ENCODE data around the gene TACSTD2.
A peak's percentile ranks its signal among the peaks of the same experiment; 100 is the strongest.
"Not testable (repeated sequence)": the region's sequence is repeated elsewhere in the genome, so short reads cannot be mapped to it uniquely, and the experiment has no call there.

The TACSTD2 gene

DNA sequence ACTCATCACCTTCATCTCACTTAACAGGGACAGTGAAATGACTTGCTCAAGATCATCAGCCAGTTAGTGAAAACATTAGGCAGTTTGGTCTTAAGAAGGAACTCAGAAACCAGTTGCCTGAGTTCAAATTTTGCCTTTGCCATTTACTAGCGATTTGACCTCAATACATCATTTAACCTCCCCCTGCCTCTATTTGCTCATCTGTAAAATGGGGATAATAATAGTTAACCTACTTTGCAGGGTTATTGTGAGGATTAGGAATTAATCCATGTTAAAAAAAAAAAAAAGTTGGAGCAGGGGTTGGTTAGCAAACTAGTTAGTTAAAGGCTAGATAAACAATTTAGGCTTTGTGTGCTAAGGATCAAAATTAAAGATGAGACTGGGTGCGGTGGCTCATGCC is 10.6 kb upstream of the TACSTD2 start:
- no peak for DNase-seq (ENCODE audit: low spot score)

DNA sequence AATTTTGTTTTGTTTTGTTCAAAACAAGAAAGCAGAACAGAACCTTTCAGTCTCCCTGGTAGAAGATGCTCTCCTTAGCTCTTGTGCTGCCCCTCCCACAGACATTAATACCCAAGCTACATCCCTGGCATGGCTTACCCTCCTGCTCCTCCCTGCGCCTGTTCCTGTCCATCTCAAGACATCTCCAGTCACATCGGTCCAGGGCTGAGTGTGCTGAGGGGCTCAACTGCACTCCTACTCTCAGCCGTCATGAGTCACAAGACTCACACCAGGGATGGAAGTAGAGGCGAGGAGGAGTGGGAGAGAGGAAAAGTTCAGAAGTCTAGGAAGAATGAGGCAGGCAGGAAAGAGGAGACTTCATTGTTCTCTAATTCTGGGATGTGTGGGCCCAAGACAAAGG is 9.2 kb upstream of the TACSTD2 start:
- no peak for DNase-seq (ENCODE audit: low spot score)

DNA sequence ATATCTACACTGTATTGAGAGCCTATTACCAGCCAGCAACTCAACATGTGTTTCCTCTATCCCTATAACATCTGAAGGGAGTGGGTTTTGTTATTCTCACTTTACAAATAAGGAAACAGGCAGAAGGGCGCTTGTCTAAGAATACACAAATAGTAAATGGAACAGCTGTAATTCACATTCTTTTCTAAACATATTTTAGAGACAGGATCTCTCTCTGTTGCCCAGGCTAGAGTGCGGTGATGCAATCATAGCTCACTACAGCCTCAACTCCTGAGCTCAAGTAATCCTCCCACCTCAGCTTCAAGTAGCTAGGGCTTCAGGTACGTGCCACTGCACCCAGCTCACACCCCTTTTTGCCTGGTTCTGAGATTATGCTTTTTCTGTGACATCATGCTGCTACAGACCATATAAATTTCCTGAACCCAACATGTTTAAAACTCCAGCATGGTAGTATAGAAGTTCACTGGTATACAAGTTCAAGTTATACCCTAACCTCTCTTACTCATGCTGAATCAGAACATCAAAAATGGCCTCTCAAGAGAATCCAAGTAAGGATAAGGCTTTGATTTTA is 8.6 kb upstream of the TACSTD2 start:
- DNase-seq (ENCODE audit: low spot score), result no peak

DNA sequence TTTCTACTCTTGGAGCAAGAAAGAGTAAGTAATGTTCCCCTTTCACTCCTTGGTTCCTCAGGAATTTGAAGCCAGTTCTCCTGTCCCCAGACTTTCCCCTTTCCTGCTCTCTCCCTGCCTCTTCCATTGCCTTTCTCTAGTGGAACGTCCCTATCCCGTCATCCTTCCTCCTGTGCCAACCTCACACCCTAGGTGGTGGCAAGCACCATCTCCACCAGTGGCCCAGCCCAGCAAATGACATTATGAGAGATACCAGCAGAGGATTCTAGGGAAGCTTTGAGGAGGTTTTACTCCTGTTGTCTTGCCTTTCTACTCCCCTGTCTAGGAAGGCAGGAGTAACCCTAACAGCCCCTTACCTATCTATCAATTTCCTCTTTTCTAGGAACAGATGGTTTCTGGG is 8.1 kb upstream of the TACSTD2 start:
- no peak for DNase-seq (ENCODE audit: low spot score)

DNA sequence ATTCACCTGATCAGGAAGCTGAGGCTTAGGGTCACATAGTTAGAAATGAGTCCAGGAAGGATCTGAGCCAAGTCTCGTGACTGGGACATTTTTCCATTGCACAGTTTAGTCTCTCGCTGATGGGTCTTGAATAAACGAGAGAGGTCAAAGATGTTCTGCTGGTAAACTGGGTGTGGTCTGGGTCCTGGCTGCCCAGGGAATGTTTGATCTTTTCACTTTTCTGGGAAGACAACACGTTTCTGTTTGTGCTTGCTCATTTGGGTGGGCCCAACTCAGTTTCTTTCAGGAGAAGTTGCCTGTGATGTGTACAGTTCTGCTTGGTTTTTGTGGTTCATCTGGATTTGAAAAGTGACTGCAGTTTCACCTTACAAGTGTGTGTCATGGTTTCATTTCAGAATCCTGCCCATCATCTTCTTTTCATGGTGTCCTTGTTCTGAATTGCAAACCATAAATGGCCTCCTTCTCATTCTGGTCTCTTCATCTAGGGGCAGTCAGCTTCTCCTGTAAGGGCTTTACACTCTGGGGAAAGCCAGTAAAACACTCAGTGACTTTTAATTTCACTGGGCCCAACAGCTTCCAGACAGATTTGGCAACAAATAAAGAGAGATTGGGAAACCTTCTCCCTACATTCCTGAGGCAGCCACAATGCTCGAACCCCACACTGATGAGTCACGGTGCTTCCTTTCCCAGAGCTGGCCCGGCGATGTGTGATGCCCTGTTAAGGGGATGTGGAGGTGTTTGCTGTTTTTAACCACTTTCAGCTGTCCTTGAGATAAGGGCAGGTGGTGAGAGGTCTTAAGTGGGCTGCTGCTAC is 7.2 kb upstream of the TACSTD2 start:
- DNase-seq (ENCODE audit: low spot score), result no peak

DNA sequence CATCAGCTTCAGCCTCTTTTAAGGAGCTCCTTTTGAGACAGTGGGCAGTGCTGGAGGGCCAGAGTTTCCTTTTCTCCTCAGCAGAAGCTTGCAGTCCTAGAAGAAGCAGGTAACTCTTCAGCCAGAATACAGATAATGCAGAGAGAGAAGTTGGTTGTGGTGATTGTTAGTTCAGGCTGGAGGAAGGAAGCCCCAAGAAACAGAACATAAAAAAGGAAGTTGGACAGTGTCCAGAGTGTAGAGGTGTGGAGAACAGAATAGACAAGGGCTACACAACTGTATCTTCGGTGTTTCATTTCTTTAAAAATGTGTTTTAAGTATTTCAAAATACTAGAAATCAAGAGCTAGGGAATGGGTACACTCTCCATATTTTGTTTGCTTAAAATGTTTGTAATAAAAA is 6.4 kb upstream of the TACSTD2 start:
- no peak for DNase-seq (ENCODE audit: low spot score)

DNA sequence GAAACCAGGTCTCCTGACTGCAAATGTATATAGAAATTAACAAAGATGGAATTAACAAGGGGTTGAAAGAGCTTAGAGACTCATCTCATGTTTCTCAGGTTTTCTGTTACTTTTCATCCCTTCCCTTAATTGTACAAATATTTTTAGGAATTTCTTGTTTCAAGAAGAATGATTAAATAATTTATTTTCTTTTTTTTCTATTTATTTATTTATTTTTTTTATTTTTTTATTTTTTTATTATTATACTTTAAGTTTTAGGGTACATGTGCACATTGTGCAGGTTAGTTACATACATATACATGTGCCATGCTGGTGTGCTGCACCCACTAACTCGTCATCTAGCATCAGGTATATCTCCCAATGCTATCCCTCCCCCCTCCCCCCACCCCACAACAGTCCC is 5.1 kb upstream of the TACSTD2 start:
- DNase-seq (ENCODE audit: low spot score), result not testable (repeated sequence)

DNA sequence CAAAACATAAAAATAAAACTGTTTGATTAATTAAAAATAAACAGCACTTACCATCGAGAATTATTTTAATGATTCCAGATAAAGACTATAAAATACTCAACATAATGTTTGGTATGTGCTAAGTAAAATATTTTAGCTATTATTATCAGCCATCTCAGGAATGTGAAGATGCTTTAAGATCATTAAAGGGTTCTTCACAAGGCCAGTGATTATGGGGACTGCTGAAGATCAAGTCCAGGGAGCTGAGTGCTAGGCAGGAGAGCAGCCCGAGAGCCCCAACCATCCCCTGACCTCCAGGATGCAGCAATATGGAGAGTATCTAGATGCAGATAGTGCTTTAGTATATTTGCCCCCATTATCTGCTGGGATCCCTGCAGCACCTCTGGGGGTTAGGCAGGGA is 4.6 kb upstream of the TACSTD2 start:
- no peak for DNase-seq (ENCODE audit: low spot score)

DNA sequence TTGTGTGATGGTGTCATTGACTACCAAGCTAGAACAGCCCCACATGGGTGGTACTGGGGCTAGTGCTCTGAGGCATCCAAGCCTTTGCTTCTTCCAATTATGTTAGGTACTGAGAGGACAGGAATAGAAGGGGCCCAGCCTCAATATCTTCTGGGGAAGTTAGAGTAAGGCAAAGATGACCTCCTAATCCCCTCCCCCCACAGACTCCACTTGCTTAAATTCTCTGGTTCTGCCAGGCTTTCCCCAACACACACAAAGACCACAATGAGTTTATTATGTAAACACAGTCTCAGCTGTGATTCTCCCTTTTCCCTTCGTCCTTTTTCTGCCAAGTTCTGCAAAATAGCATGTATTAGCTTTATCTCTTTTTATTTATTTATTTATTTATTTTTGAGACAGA is 3.1 kb upstream of the TACSTD2 start:
- DNase-seq (ENCODE audit: low spot score), result peak; percentile 81

DNA sequence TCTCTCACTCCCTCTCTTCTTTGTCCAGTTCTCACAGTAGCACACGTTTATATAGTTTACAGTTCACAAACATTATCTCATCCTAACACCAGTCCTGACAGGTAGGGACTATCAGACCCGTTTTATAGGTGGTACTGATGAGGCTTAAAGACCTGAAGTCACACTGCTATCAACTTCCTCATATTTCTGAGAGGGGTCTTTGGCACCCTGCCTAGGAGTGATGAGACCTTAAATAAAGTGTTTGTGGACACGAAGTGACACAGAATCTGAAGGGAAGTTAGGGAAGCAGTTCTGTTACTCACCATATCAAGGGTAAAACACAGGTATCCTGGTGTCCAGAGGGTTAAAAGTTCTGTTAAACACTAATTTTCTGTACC is 590 bp upstream of the TACSTD2 start:
- DNase-seq (ENCODE audit: low spot score), result no peak

DNA sequence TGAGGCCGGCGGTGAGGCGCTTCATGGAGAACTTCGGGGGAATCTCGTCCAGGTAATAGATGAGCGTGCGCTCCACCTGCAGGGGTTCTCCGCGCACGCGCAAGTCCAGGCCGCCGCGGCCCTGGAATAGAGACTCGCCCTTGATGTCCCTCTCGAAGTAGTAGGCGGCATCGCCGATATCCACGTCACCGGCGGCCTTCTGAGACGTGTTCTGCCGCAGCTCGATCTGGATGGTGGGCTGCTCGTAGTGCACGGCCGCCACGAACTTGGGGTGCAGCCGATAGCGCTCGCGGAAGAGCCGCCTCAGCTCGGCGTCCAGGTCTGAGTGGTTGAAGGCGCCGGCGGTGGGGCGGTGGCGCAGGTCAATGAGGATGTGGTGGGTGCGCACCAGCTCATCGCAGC is 726 bp downstream of the TACSTD2 start:
- DNase-seq (ENCODE audit: low spot score), result no peak

DNA sequence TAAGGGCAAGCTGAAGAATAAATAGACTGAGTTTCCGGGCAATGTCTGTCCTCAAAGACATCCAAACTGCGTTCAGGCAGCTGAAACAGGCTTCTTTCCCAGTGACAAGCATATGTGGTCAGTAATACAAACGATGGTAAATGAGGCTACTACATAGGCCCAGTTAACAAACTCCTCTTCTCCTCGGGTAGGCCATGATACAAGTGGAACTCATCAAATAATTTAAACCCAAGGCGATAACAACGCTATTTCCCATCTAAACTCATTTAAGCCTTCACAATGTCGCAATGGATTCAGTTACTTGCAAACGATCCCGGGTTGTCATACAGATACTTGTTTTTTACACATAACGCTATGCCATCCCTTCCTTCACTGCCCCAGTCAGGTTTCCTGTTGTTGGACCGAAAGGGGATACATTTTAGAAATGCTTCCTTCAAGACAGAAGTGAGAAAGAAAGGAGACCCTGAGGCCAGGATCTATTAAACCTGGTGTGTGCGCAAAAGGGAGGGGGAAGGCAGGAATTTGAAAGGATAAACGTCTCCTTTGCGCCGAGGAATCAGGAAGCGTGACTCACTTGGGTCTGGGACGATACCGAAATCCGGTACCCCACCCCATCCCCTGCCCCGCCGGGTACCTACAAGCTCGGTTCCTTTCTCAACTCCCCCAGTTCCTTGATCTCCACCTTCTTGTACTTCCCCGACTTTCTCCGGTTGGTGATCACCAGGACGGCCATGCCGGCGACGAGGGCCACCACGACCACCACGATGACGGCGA is 1.3 kb downstream of the TACSTD2 start:
- DNase-seq (ENCODE audit: low spot score), result no peak

DNA sequence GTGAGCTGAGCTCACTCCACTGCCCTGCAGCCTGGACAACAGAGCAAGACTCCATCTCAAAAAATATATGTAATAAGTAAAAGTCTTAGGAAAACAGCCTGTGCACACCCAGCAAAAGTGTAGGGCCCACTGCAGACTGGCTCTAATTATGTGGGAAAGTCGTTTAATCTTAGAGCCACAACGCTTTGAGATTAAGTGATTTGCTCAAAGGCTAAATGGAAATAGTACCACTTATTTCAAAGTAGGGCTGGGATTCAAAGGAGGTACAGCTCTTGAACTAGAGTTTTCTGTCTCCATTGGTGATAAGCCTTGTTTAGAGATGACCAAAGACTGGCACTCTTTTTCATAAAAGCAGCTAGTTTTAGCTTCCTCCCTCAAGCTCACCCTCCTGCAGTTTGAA is 2.2 kb downstream of the TACSTD2 start:
- DNase-seq (ENCODE audit: low spot score), result no peak

DNA sequence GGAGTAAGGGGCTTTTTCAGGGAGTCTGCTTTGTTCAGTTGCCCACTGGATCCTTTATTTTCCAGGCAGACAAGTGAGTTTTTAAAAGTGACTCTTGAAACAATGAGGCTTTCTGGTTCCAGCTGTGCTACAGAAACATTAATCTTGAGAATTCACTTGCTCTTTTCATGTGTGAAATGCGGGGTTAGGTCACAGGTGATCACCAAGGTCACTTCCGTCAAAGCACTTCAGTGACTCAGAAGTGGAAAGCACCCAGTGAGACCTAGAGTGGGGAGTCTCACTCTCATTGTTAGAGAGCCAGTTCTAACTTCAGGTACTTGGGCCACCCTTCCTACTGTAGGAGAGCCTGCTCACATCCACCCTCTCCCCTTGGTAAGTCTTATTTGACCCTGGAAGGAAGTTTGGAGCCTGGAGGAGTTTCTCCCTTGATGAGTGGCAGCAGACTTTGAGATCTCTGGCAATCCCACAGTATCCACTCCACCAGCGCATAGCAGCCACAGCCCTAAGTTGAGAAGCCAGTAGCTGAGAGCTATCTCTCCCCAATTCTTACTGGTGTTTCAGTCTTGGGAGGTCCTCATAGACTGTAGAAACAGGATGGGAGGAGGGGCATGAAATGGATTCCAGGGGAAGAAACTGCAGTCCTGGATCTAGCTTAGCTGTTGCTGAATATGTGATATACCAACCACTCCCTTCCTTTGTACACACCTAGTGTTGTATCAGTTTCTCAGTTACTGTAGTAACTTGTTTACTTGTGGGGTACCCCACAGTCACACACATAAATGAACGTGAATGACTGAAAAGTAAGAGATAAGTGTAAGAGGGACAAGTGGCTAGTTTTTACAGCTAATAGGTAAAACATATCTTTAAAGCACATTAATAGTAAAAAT is 3.1 kb downstream of the TACSTD2 start:
- DNase-seq (ENCODE audit: low spot score), result no peak

DNA sequence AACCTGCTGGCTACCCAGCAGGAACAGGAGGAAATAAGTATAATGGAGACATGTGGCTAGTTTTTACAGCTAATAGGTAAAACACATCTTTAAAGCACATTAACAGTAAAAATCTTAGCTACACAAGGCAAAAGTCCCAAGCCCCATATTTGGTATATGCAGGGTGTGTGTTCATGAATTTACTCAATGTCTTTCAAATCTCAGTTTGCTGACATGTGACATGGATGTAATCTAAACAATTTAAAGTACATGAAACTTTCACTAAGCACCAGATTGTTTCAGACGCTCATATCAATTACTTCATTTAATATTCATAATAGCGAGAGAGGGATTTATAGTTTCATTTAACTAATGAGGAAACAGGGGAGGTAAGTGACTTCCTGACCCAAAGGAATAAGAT is 3.9 kb downstream of the TACSTD2 start:
- no peak for DNase-seq (ENCODE audit: low spot score)

DNA sequence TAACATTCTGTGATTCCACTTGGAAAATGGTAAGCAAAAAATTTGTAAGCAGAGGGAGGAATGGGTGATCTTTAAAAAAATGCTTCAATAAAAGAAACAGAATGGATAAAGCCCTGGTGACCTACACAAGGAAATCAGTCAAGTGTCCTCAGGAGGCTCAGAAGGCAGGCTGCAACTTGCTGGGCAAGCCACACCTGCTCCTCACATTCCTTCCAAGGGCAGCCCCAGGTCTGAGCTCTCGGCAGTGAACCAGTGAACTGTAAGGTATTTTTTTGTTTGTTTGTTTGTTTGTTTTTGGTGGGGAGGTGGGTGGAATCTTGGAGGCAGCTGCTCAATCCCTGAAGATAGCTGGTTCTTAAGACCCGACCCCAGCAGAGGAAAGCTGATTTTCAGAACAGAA is 4.4 kb downstream of the TACSTD2 start:
- no peak for DNase-seq (ENCODE audit: low spot score)

DNA sequence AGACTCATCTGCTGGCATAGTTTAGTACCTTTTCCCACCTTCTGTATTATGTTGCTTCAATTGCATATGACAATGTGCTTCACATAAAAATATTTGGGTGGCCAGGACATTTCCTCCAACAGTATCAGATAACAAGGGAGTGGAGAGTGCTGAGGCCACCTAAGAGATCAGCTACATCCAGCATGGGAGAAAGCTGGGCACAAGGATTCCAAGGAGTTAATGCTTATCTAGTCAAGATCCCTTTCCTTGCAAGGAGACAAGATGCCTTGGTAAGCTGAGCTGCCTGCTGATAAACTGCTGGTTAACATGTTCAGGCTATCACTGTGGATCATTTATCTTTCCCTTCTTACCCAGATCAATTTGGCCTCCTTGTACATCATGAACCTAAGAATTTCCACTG is 5.4 kb downstream of the TACSTD2 start:
- DNase-seq (ENCODE audit: low spot score), result no peak

DNA sequence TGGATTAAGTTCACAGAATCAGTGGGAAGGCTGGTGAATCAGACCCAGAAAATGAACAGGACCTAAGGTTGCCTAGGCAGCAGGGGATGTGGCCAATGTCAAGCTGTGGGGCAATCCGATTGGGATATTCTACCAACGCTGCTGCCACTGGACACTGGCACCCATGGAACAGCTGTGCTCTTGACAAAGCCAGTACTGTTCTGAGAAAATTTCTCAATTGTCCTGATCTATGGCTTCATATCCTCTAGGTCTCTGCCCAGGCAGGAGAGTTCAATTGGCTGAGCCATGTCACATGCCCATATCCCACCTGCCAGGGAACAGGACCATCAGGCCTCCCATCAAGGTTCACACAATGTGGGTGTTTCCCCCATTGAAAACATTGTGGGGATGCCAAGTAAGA is 6.2 kb downstream of the TACSTD2 start:
- DNase-seq (ENCODE audit: low spot score), result peak; percentile 60

DNA sequence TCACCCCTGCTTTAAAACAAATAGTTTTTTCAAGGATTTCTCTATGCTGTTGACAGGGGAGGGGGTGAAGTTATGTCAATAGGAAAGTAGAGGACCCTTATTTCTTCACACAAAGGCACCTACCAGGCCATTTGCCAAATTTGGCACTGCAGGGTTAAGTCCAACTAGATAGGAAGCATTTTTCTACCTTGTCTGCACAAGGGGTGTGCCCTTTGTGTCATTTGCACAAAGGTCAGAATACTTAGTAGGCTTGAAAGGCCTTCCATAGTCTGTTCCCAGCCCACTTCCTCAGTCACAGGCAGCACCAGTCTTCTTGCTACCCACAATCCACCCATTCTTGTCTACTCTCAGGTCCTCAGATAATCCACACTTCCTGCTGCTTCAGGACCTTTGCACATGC is 7.0 kb downstream of the TACSTD2 start:
- no peak for DNase-seq (ENCODE audit: low spot score)

DNA sequence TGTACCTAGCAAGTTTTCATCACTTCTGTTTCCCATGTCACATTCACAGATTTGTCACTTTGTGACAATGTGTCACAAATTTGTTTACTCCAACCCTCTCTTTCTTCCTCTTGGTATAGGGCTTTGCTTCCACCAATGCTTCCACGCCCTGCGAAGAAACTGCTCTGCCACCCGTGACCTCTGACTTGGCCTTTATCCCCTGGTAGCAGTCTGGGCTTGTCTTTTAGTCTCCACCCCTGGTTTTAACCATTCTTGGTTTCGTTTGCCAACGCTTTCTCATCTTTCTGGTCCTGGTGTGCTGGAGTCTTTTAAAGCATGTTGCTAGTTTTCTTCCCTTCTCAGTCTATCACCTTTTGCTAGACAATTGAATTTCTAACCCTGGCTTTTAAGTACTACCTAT is 8.1 kb downstream of the TACSTD2 start:
- DNase-seq (ENCODE audit: low spot score), result no peak

DNA sequence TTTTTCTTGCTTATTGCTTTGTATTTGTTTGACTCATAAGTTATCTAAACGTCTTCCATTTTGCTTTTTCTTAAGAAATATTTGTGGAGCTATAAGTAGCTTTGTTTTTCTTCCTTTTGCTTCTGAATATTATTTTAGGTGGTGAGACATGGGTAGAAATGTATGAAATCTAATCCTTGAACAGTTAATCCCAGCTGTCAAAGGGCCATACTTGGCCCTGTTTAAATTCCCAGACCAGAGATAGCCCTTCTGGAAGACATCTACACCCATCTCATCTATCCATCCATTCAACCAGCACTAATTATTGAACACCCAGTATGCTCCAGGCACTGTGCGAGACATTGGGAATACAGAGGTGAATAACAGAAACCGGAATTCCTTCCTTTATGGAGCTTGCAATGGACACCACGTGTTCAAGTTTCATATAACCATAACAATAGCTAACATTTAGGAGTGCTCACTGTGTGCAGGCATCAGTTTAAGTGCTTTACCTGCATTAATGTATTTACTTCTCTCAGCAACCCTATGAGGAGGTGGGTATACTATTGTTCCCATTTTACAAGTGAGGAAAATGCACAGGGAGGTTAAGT is 8.7 kb downstream of the TACSTD2 start:
- DNase-seq (ENCODE audit: low spot score), result no peak

DNA sequence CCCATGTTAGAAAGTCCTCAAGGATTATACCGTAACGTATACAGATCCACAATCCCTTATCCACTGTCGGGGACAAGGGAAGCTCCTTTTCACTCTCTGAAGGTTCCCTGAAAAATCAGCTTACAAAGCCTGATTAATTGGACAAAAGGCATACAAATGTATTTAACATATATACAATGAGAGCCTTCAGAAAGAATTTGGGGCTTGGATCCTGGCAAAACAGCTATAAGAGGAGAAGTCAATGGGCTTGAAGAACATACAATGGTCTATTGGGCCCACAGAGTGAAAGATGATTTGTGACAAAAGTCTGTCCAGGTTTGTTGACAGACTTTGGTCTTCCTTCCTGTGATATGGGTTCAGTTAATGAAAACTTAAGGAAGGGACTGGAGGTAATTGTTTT is 10.7 kb downstream of the TACSTD2 start:
- DNase-seq (ENCODE audit: low spot score), result no peak
